Small intestine (tissue), 7 donors: ENCODE data around the gene KCNK15. TPM values are rescaled to one million over a fixed set of nuclear protein-coding genes. Genes with fewer than 3 reads are reported as not detected.

Source experiments
- DNase-seq, 2 donors: peaks; one replicate each; pipeline versions ENCODE4 v3.0.0 to v3.0.0-alpha.2; 2013
- FAIRE-seq: peaks from 2 replicates; lab custom pipeline; 2012; peaks lifted over from hg19 to GRCh38; lab: Jason Lieb, UNC
- H3K27ac ChIP-seq, 3 donors: one replicate each; pipeline ENCODE4 v1.5.1; 2013; ENCODE audit warnings: low read length in 2 of 3, mild to moderate bottlenecking in 2 of 3, control low read depth in 1 of 3, inconsistent platforms in 1 of 3, low read depth in 1 of 3, moderate library complexity in 1 of 3
- H3K27me3 ChIP-seq, 3 donors: one replicate each; pipeline ENCODE4 v1.6.1; 2013; ENCODE audit warnings: low read length in 3 of 3, inconsistent platforms in 1 of 3; ENCODE audit not compliant: control insufficient read depth in 3 of 3, insufficient read depth in 3 of 3
- H3K36me3 ChIP-seq, 3 donors: one replicate each; pipeline ENCODE4 v1.6.1; 2013; ENCODE audit warnings: low read length in 3 of 3, inconsistent platforms in 1 of 3, low read depth in 1 of 3, mild to moderate bottlenecking in 1 of 3, moderate library complexity in 1 of 3; ENCODE audit not compliant: control insufficient read depth in 3 of 3, insufficient read depth in 2 of 3
- H3K4me1 ChIP-seq, 3 donors: one replicate each; pipeline ENCODE4 v1.6.1; 2013; ENCODE audit warnings: low read length in 2 of 3, inconsistent platforms in 1 of 3, low read depth in 1 of 3, mild to moderate bottlenecking in 1 of 3, moderate library complexity in 1 of 3; ENCODE audit not compliant: control insufficient read depth in 3 of 3, insufficient read depth in 2 of 3
- H3K4me3 ChIP-seq, 3 donors: one replicate each; pipeline ENCODE4 v1.5.1; 2013; ENCODE audit warnings: low read length in 3 of 3, control low read depth in 1 of 3, inconsistent platforms in 1 of 3, low read depth in 1 of 3, mild to moderate bottlenecking in 1 of 3, moderate library complexity in 1 of 3
- H3K9me3 ChIP-seq, 2 donors: one replicate each; pipeline ENCODE4 v1.6.1; 2013; ENCODE audit warnings: low read depth in 1 of 2, low read length in 1 of 2; ENCODE audit not compliant: control insufficient read depth in 2 of 2, insufficient read depth in 1 of 2
- WGBS, 3 donors: extraction: QIAGEN DNeasy Blood & Tissue Kit; methylation state at CpG; one replicate each; pipeline ENCODE4 v1.1.7; 2013; 5-methylcytosine and 5-hydroxymethylcytosine counted together
- polyA plus RNA-seq, 4 donors: library from polyadenylated mRNA; stranded (reverse) in 3 of 4; unstranded in 1 of 4; fragments of 200-250 nt in 3 of 4; fragments of 120-200 nt in 1 of 4; gene quantifications; one replicate each; pipeline versions ENCODE4 v1.2.1 to v1.2.3, GENCODE V29; 2013
- donor health status: healthy with polysubstance abuse.
- donor health status: control.
- donor health status: control.
- donor health status: Bipolar disorder and iron deficiency.
- donor health status: healthy.

The KCNK15 gene
- polyA plus RNA-seq, 4 donors: 0.35 to 0.67 TPM; not detected in 2

DNA sequence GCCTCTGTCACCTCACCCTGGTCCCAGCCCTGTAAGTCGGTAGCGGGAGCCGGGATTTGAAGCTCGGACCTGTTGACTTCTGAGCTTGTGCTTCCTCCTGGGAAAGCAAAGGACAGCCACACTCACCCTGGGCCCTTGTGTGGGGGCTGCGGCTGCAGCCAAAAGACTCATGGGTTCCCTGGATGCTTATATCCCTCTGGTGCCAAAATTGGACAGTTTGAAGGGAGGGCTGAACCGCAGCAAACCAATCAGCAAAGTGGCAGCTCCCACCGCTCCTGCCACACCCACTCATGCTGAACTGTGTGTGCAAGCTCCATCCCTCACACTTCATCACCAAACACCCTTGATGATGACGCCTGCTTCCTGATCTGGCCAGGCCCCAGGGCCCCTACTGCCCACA, 34.4 kb upstream of the KCNK15 start:
- WGBS, 3 donors: 88 to 91% (median 91%) methylated on average over 8 of the region's 8 CpGs
- FAIRE-seq (no peak), DNase-seq (no peak)
- no peaks in the 10 kb centered on the region for H3K9me3 ChIP-seq
- H3K4me3 ChIP-seq: no peak overlapping the region
- peaks cover 0 to 7% (median 0%) of the 10 kb centered on the region in 3 donors for H3K4me1 ChIP-seq
- H3K36me3 ChIP-seq: no peaks in the 10 kb centered on the region
- no peak overlapping the region for H3K27ac ChIP-seq
- H3K27me3 ChIP-seq: no peaks in the 10 kb centered on the region

DNA sequence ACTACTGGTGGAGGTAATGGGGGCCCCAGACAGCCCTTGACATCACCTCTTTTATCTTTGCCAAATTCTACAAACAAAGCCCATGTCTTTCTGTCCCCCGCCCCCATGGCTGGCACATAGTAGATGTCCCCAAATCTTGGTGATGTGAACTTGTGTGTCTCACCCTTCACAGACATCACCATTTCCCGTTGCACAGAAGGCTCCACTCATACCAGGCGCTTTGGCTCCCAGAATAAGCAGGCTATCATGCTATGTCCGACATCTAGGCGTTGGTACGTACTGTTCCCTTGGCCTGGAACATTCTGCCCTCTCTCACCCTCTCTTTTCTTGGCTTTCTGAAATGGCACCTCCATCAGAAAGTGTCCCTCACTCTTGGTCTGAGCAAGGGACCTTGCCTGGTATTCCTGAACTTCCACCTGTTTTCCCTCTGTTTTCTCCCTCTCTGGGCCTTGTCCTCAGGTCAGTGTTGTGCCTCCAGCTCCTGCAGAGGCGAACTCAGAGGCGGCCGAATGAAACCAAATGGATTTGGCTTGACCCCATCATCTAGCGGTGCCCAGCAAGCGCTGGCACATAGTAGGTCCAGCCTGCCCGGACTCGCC, 31.5 kb upstream of the KCNK15 start:
- Histone ChIP-seq H3K9me3 (no peaks in the 10 kb centered on the region), H3K36me3 (no peaks in the 10 kb centered on the region), H3K27ac (no peak overlapping the region), H3K4me3 (no peak overlapping the region), H3K27me3 (no peaks in the 10 kb centered on the region), H3K4me1 (peaks cover 0 to 7% (median 0%) of the 10 kb centered on the region in 3 donors)
- FAIRE-seq: no peak
- DNase-seq: no peak
- 49 to 59% (median 57%) methylated on average over 13 of the region's 13 CpGs for WGBS, 3 donors

DNA sequence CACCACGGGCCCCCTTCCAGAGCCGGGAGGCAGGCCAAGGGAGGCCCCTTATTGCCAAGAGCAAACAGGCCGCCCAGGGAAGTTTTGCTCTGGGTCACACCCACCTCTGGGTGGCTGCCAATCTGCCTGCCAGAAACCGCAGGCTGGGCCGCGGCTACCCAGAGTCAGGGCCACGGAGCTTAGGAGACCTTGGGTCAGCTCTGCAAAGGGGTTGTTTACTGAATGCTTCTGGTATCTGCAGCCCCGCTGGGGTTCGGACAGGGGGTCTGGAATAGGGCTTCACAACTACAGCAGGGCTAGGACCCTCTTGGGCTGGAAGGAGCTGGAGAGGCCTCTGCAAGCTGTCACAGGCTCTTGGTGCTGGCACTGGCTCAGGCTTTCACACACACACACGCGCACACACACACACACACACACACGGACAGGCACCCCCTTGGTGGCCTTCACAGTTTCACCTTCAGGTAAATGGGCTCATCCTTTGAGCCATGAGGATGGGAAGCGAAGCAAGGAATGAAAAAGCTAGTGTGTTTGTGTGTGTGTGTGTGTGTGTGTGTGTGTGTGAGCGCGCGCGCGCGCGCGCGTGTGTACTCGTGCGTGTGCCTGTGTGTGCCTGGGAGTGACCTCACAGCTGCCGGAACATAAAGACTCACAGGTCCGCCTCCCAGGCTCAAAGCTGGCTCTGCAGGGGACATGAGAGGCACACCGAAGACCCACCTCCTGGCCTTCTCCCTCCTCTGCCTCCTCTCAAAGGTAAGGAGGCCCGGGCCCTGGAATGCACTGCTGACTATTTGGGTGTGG, 30.8 kb upstream of the KCNK15 start, which contains the start of gene CCN5:
CCN5 (plus strand) TSS at position 669 of the 798 bp plus-strand sequence; CDS start at position 691, 22 bp downstream.
- Histone ChIP-seq H3K27me3 (no peaks in the 10 kb centered on the region), H3K4me1 (peaks cover 0 to 7% (median 0%) of the 10 kb centered on the region in 3 donors), H3K27ac (no peak within 1 kb of the TSS), H3K36me3 (no peaks in the 10 kb centered on the region), H3K9me3 (no peaks in the 10 kb centered on the region), H3K4me3 (no peak within 1 kb of the TSS)
- FAIRE-seq (no peak), DNase-seq (peak; percentile 50 to 66)
- 21 to 42% (median 26%) methylated on average over 17 to 28 of the region's 28 CpGs for WGBS, 3 donors

DNA sequence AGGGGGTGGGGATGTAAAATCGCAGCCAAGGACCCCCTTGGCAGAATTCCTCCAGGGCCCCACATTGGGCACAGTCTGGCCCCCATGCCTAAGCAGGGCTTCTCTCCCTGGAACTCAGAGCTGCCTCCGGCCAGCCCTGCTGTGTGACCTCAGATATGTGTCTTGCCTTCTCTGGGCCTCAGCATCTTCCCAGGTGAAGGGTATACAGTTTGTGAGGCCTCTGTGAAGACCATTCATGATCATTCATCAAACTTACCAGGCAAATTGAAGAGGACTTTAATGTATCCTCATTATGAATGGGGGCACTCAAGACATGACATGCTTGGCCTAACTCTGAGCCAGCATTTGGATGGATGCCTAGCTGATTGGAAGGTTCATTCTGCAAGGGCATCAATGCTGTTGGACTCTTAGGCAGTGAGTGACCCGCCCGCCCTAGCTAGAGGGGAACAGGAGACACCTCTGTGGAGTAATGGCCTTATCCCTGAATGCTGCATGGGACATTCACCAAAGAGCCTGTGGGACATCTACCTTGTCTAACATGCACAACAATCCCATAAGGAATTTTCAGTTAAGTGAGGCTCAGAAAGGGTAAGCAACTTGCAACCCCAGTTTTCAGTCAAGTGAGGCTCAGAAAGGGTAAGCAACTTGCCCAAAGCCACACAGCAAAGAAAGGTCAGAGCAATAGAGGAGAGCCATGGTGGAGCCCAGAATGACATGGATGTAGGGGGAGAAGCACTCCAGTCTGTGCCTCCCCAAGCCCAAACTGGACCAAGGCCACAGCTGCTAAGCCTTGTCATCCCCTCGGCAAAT, 30.0 kb upstream of the KCNK15 start:
- Histone ChIP-seq H3K4me1 (peaks cover 0 to 7% (median 0%) of the 10 kb centered on the region in 3 donors), H3K27me3 (no peaks in the 10 kb centered on the region), H3K36me3 (no peaks in the 10 kb centered on the region), H3K27ac (no peak overlapping the region), H3K4me3 (no peak overlapping the region), H3K9me3 (no peaks in the 10 kb centered on the region)
- FAIRE-seq (no peak), DNase-seq (no peak)
- WGBS, 3 donors: 78 to 88% (median 84%) methylated on average over 5 of the region's 5 CpGs

DNA sequence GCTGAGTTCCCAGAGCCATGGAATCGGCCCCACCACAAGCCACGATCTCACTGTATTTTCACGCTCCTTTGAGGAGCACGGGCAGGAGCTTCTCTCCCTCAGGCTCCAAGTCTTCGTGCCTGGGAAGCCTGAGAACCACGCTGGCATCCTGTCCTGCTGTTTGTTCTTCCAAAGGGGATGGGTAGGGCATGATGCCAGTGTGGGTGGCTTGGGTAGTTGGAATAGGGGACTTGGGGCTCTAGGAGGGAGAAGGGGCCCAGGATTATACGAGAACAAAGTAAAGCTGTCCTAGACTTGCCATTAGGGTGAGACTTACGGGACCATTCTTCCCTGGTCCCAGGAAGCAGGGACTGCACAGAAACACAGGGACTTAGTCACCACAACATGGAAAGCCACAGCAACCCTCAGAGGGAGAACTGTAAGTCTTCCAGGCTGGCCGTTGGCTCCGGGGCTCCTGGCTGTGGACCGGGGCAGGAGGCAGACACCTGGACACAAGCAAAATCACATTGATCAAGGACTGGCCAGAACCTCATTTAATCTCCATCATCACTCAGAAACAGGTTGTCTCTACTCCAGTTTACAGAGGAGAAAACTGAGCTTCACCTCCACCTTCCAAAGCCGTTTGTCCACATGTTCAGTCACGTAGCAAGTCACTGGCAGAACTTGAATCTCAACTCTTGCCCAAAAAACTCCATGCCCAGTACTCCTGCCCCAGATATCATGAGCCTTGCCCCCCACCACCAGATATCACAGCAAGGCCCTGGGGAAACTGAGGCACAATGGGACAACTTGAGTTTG, 29.2 kb upstream of the KCNK15 start:
- no peaks in the 10 kb centered on the region for H3K36me3 ChIP-seq
- DNase-seq (no peak), FAIRE-seq (no peak)
- no peaks in the 10 kb centered on the region for H3K9me3 ChIP-seq
- H3K27ac ChIP-seq: no peak overlapping the region
- 87 to 91% (median 88%) methylated on average over 13 of the region's 13 CpGs for WGBS, 3 donors
- no peak overlapping the region for H3K4me3 ChIP-seq
- H3K4me1 ChIP-seq: peaks cover 0 to 7% (median 0%) of the 10 kb centered on the region in 3 donors
- H3K27me3 ChIP-seq: no peaks in the 10 kb centered on the region

DNA sequence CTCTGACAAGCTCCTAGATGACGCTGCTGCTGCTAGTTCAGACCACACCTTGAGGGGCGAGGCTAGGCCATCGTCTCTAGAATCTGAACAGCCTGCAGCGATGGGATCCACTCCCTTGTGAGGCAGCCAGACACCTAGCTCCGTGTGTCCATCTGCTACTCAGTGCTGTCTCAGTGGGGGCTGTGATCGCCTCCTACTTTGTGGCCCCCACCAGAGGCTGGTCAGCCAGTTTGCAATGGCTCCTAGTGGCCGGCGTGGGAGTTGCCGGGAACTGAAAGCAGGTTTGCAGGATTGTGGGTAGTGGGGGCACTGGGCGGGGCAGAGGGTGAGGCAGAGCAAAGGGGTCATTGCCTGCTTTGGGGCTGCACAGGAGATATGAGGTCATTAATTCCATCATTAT, 27.7 kb upstream of the KCNK15 start:
- peak; percentile 17 to 28 for DNase-seq
- 21 to 57% (median 37%) methylated on average over 10 of the region's 10 CpGs for WGBS, 3 donors
- no peak for FAIRE-seq
- Histone ChIP-seq H3K27ac (no peak overlapping the region), H3K9me3 (no peaks in the 10 kb centered on the region), H3K27me3 (no peaks in the 10 kb centered on the region), H3K4me1 (peaks cover 0 to 7% (median 0%) of the 10 kb centered on the region in 3 donors), H3K4me3 (no peak overlapping the region), H3K36me3 (no peaks in the 10 kb centered on the region)

DNA sequence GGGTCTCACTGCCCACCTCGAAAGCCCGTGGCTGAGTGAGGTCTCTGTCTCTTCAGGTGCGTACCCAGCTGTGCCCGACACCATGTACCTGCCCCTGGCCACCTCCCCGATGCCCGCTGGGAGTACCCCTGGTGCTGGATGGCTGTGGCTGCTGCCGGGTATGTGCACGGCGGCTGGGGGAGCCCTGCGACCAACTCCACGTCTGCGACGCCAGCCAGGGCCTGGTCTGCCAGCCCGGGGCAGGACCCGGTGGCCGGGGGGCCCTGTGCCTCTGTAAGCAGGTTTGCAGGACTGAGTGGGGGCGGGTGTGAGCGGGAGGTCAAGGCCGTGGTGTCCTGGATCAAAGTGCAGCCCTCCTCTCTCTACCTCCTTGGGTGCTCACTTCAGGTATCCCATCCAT, 25.8 kb upstream of the KCNK15 start:
- 81 to 89% (median 86%) methylated on average over 18 to 19 of the region's 19 CpGs for WGBS, 3 donors
- Histone ChIP-seq H3K4me1 (peaks cover 0 to 3% (median 0%) of the 10 kb centered on the region in 3 donors), H3K27ac (no peak overlapping the region), H3K9me3 (no peaks in the 10 kb centered on the region), H3K27me3 (peaks cover 0 to 6% (median 0%) of the 10 kb centered on the region in 3 donors), H3K4me3 (no peak overlapping the region), H3K36me3 (no peaks in the 10 kb centered on the region)
- DNase-seq (no peak), FAIRE-seq (no peak)
